Stimulated activated CD8-positive, alpha-beta memory T cell treated with anti-CD3 and anti-CD28 coated beads, Interleukin-4, amount 100 ng/mL, for 24 hours (primary cell): ENCODE measurements around the gene DMBT1.

Experiments
- DNase-seq: peaks from one replicate; pipeline ENCODE4 v3.0.0-alpha.2; 2020; ENCODE audit warnings: low read depth

DMBT1 gene

DNA sequence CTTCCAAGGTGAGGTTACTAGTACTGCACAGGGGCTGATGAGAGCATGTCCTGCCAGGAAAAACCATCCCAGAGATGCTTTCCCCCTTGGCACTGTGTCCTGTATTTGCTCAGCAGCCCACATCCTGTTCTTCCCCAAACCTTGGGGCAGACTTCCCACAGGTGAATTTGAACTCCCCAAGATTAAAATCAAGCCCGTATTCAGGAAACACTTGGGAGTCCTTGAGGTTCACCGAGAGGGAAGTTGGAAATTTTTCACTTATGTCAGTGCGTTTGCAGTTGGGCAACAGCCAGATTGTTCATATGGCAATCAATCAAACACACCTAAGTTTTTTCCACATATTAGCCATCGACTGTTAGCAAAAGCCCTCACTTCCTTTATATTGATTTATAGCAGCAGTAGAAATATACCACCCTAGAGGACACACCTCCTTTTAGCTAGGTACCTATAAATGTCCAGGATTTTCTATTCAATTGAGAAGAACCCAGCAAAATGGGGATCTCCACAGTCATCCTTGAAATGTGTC, at the start of gene DMBT1:
Gene DMBT1, plus strand, starts transcription at position 476 of the 526 bp plus-strand sequence. Its CDS starts 17 bp downstream, at position 493.
- no peak for DNase-seq

DNA sequence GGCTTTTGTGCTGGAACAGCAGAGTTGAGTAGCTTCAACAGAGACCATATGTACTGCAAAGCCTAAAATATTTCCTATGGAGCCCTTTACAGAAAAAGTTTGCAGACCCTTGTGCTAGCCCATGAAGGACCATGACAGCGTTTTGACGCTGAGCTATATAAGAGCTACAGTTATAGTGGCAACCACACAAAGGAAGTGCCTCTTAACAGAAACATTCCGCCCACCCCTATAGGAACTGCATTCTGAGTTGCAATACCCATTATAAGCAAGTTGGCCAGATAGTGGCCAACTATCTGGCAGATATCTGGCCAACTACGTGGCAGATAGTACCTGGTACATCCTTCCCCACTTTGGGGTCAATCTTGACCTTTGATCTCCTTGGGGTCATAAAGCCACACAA, 47.5 kb upstream of the DMBT1 start:
- DNase-seq = no peak

DNA sequence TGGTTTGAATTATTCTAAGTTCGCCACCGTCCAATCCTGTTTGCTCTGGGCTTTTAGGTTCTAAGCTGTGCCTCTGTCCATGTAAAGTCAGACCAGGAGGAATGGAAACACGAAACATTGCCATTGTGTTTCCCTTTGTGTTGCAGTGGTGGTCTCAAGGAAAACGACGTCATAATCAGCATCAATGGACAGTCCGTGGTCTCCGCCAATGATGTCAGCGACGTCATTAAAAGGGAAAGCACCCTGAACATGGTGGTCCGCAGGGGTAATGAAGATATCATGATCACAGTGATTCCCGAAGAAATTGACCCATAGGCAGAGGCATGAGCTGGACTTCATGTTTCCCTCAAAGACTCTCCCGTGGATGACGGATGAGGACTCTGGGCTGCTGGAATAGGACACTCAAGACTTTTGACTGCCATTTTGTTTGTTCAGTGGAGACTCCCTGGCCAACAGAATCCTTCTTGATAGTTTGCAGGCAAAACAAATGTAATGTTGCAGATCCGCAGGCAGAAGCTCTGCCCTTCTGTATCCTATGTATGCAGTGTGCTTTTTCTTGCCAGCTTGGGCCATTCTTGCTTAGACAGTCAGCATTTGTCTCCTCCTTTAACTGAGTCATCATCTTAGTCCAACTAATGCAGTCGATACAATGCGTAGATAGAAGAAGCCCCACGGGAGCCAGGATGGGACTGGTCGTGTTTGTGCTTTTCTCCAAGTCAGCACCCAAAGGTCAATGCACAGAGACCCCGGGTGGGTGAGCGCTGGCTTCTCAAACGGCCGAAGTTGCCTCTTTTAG, 46.3 kb upstream of the DMBT1 start:
- DNase-seq = no peak

DNA sequence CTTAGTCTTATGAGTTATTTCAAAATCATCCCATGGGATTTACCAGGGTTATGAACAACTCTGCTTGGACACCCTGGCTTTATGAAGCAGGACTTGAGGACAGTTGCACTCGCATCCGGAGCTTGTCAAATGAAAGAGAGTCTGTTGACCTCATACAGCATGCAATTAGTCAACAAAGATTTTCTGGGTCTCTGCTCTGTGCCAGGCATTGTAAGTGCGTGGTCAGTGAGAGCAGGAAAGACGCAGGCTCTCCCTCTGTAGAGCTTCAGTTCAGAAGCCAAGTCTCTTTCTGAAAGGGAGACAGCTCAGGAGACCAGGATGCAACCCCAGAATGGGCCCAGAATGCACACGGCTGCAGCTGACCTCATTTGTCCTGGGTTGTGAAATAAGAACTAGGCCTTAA, 45.5 kb upstream of the DMBT1 start:
- no peak for DNase-seq

DNA sequence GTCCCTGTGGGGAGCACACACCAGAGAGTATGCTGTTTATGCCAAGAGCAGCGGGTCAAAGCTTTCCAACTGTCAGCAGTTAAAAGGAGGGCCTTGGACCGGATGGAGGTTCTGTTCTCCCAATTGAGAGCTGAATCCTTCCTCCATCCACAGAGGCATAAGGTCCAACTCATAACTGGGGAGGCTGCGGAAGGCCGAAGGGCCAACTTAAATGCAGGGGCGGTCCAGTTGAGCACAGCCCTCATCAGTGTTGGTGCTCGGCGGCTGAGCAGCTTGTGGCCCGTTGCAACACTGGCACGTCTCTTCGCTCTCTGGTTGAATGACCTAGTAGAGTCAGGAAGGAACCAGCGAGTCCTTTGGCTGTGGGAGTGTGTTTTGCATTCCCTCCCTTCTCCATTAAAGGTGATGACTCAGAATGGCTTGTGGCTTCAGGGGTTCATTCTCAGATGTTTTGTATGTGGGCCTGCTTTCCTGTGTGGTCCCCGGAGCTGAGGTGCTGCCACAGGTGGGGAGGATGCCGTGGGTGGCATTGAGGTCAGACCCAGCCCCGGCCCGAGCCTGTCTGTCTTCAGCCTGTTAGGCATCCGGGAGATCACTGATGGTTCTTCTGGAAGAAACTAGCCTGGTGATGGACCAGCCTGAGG, 44.8 kb upstream of the DMBT1 start:
- DNase-seq = peak; percentile 42

DNA sequence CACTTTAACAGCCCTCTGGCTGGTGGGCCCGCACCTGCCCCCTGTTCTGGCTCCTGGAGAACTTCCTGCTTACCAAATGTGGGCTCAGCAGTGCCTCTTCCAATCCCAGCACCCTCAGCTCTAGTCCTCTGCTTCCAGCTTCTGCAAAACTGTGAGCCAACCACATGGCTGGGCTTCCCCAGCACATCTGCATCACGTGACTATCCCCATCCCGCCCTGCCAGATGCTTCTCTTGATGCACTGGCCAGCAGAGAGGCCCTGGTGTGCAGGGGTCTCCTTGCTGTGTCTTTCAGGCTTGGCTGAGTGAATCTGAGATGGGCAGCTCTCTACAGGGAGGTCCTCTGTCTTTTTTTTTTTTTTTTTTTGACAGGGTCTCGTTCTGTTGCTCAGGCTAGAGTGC, 43.8 kb upstream of the DMBT1 start:
- no peak for DNase-seq

DNA sequence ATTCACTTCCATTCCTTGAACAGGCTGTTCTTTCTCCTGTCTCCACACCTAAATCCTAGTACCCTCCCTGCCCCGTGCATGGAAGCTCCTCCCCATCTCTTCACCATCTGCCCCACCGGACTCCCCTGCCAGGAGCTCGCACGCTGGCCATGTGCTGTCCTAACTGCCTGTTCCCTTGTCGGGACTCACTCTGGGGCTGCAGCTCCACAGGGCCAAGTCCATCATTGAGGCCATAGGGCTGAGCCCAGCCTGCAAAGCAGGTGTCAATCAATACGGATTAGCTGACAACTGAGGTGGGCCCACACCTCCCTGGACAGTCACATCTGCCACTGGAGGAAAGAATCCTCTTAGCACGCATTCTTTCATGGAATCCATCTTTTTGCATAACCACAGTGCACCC, 41.4 kb upstream of the DMBT1 start:
- no peak for DNase-seq

DNA sequence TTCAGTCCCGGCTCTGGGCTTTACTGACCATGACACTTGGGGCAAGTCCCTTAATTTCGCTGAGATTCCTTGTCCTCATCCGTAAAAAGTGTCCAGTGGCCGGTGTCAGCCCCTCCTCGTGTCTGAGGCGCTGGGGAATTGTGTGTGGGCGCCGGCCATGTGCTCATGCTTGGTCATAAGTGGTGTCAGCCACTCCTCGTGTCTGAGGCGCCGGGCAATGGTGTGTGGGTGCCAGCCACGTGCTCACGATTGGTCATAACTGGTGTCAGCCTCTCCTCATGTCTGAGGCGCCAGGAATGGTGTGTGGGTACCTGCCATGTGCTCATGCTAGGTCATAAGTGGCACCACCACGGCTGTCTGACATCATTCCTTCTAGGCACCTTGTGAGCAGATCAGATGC, 40.7 kb upstream of the DMBT1 start:
- DNase-seq = no peak

DNA sequence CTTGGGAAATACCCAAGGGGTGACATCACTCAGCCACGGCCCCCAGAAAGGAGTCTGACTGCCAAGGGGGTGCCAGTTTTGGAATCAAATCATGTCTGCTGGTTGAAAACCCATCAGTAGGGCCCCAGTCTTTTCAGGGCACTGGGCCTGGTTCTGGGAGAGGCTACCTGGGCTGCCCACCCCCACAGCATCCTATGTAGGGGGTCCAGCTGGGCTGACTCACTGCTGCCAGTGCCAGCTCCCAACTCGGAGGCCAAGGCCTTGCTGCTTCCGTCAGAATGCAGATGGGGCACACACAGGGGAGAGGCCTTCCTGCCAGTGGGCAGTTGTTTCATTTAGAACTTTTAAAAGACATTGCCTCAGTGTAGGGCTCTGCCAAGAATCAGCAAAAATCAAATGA, 39.5 kb upstream of the DMBT1 start:
- DNase-seq = no peak

DNA sequence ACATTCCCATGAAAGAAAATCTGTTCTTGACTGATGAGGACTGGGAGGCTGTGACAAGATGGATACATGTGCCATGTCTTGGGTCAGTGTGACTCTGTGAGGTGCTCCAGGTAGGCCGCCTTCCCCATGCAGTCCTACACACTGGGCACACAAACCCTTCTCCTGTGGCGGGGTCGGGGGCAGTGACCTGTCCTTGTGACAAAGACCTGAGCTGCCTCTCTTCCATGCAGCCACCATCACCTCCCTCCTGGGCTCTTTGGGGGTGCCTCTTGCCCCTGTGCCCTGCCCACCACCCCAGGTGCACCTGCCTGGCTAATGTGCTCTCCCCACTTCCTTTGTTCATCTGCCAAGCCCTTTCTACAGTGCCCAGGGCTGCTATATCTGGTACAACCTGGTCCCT, 35.7 kb upstream of the DMBT1 start:
- no peak for DNase-seq

DNA sequence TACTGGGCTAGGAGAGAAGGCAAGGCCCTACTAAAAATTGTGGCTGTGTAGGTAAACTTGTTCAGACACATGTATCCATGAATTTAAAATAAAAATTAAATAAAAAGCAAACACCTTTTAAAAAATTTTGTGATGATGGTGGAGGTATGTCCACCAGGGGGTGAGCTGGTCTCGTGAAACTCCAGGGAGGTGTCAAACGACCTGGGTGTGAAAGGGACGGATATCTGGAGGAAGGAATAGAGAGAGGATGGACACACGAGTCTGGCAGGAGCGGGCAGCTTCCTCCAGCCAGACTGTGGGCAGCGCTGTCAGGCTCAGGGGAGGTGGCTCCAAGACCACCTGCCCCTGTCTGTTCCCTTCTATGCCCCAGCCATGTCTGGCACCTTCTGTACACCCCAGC, 34.8 kb upstream of the DMBT1 start:
- DNase-seq = no peak

DNA sequence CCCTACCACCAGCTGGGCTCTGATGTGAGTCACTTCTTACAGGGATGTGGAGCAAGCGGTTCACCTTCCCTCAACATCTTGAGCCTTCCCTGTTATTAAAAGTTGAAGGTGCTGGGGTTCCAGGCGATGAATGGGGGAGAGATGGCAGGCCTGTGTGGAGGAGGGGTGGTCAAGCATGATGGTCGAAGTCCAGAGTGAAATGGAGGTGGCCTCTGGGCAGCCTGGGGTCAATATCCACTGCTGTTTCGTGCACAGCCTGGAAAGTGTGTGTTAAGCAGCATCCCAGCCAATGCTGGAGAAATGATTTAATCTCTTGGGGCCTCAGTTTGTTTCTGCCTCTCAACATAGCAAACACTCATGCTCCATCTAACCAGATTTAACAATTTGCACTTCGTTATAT, 33.7 kb upstream of the DMBT1 start:
- no peak for DNase-seq

DNA sequence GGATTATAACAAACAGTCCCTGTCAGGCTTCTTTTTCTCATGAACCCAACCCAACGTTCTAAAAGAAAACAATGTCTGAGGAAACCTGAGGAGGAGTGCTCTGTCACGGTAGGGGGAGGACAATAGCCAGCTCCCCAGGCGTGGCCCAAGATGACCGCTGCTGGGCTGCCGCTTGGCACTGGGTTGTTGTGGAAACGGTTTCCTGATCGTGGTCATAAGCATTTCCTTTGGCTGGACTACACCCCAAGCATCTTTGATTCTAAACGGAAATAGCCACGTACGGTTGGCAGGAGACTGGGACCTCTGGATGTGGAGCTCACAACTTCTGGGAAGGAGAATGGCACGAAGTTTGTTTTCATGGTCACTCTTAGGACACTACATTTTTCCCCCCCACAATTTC, 30.4 kb upstream of the DMBT1 start:
- DNase-seq = no peak

DNA sequence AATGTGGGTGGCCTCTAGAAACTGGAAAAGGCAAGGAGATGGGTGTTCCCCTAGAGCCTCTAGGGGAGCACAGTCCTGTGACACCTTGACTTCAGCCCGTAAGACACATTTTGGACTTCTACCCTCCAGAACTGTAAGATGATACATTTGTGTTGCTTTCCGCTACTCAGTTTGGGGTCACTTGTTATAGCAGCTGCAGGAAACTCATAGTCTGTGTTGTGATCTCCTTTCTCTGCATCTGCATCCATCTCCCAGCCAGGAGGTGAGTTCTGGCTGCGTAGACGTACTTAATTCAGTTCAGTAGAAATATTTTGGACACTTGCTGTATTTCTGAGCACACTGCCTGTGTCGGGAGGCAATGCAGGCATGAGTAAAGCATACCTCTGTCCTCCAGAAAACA, 29.3 kb upstream of the DMBT1 start:
- no peak for DNase-seq

DNA sequence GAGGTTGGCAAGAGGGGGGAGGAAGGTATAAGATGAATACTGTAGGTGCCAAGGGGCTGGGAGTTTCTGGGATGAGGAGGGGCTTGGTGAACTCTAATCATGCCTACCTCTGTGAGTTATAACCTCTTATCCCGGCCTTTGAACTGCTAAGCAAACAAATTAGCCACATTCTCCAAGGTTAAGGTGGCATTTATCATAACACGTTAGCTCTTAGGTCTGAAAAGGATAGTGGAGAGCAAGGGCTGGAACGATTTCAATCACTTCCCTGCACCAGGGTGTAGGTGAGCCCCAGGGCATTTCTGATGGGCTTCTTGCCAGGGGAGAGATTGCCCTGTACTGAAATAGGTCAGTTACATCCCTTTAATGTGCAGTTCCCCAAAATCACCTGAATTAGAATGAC, 28.6 kb upstream of the DMBT1 start:
- DNase-seq = no peak

DNA sequence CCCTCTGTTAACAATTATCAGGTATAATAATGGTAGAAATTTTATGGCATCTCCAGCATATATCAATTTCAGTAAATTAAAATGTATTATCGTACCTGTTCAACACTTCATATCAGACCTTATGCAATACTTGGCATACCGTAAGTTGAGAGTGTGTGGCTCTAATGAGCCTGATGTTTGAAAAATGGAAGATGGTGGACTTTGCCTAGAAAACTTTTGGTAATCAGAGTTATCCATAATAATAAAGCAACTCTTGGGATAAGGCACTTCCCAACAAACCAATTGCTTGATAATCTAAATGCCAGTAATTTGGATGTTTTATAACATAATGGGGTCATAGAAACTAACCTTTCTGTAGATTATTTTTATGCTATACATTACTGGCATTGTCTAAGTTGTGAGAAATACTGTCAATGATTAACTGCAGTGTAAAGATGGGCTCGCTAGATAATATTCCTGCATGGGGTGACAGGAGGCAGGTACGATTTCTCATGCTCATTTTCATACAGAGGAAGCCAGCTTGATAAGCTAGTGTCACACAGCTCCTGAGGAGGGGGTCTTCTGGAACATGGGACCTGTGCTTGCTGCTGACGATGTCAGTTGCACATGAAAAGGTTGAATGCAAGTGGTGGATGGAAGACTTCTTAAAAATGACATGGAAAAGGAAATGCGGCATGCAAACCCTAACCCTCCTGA, 27.8 kb upstream of the DMBT1 start:
- DNase-seq = no peak

DNA sequence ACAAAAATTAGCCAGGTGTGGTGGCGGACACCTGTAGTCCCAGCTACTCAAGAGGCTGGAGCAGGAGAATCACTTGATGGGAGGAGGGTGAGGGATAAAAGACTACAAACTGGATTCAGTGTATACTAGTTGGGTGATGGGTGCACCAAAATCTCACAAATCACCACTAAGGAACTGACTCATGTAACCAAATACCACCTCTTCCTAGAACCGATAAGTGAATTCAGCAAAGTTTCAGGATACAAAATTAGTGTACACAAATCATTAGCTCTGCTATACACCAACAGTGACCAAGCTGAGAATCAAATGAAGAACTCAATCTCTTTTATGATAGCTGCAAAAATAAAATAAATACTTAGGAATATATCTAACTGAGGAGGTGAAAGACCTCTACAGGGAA, 23.0 kb upstream of the DMBT1 start:
- DNase-seq = no peak

DNA sequence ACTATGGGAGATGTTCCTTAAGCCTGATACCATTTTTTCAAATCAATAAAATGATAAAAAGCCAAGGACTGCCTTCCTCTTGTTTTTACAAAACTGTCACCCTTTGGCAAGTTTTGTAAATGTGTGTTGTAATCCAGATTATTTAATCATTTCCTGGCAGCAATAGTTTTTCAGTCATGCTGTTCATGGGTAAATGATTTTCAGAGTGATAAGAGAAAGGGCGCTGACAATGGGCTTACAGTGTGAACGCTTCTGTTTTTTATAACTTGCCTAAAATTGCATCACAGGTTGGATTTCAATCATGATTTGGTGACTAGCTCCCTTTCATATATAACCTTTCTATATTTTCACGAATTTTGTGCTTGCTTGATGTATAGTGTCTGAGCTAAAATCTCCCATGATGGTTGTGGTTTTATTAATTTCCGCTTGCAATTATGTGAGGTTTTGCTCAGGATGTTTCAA, 19.0 kb upstream of the DMBT1 start:
- DNase-seq = no peak

DNA sequence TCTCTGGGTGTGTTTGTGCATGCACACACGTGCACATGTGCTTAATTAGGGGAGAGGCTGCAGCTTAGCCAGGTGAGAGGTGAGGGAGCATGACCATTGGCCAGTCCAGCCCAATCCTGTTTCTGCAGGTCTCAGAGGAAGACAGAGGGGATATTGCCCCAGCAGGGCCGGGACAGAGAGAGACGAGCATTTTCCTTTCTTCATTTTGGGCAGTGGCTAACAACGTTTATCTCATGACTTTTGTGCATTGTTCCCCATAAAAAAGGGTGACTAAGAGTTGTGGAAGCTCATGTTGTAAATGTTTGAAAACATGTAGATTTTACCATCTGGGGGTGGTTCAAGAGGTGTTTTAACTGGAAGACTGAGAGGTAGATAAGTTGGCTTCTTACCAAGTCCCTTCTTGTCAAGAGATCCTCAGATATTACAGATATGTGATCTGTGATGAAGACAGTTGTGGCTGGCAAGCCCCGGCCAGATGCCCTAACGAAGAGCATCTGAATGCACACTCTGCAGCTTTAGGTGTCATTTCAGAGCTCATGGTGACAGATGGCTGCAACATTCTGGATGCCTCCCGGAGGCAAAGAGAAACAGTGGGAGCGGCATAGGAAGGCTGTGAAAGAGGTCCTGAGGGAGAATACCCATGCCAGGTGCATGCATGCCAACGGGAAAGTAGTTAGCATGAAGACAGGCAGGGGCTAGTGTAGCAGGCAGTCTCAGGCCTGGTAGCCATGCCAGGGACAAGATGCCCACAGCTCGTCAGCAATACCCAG, 16.7 kb upstream of the DMBT1 start:
- DNase-seq = no peak

DNA sequence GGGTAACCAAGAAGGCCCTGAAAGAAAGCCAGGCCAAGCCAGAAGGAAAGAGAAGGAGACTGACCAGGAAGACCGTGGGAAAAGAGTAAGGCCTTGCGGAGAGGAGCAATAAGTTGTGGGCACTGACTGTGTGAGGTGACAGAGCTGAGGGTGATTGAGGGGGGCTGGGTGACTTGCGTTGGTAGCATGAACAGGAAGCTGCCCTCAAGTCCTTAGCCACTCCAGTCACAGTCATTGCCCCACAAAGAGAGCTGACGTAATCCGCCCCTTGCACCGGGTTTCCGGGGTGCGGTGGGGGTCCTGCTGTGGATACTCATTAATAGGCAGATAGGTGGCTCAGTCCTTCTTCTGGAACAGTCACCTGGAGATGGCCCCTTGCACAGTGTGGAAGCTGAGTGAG, 16.1 kb upstream of the DMBT1 start:
- DNase-seq = no peak

DNA sequence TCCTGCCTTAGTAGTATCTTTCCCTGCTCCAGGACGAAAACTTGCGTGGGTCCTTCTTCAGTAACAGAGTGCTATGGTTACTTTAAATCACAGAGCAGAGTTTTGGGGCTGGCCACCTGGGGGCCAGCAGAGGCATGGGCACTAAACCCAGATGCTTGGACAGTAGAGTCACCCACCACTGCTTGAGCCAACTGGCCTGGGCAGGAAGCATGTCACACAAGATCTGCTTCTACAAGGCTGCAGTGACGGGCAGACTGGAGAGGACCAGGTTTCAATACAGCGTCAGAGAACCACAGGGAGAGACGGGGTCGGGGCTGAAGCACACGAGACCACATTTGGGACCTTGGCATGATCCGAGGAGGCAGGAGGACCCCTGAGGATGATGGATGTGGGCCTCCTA, 14.3 kb upstream of the DMBT1 start:
- DNase-seq = no peak

DNA sequence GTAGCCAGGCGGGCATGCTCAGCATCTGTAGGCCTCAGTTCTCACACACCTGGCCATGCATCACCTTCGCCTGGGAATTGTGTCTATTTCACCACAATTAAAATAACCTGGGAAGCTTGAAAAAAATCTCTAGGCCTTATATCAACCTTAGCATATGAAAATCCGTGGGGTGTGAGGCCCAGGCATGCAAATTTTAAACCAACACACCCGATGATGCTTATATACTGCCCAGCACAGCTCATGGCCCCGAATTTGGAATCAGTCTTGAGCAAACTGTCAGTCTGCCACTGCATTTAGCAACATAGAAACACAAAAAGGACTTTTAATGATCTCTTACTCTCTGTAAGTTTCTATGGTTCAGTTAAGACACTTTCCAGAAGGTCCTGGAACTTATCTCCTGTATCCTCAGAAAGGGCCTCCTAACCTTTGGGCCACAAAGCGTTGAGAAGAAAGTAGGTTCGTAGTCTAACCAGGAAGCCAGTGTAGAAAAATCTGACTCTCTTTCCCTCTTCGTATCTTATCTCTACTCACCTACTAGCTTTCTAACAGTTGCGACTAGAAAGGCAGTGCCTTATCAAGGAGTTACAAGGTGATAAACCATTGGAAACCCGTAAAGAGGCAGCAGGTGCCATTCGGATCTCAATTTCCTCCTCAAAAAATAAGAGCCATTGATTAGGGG, 12.0 kb upstream of the DMBT1 start:
- no peak for DNase-seq
